Esophagus muscularis mucosa (tissue), 4 donors: Measurements from ENCODE around the gene NPFF. TPM values are rescaled to one million over a fixed set of nuclear protein-coding genes. Genes with fewer than 3 reads are reported as not detected.

Experiments
- DNase-seq: peaks from one replicate; pipeline ENCODE4 v3.0.0-alpha.2; 2017; ENCODE audit errors: extremely low spot score
- H3K27ac ChIP-seq, 4 donors: fragments of 200-600 bp; sonication (generic); replicated peaks in 1 of 4; 1 replicate in 3 of 4; 2 replicates in 1 of 4; pipeline ENCODE4 v1.5.1; 2016 to 2019; ENCODE audit warnings: mild to moderate bottlenecking in 1 of 4
- H3K27me3 ChIP-seq, 4 donors: fragments of 200-600 bp; sonication (generic); one replicate each; pipeline versions ENCODE4 v1.5.1 to v1.6.0; 2016 to 2019
- H3K36me3 ChIP-seq, 4 donors: fragments of 200-600 bp; sonication (generic); one replicate each; pipeline ENCODE4 v1.5.1; 2016 to 2019
- H3K4me1 ChIP-seq, 4 donors: fragments of 200-600 bp; sonication (generic); one replicate each; pipeline ENCODE4 v1.5.1; 2016 to 2019
- H3K4me3 ChIP-seq, 4 donors: fragments of 200-600 bp; sonication (generic); 1 replicate in 2 of 4; 2 replicates in 2 of 4; pipeline ENCODE4 v1.5.1; 2016 to 2019; ENCODE audit warnings: mild to moderate bottlenecking in 4 of 4, moderate library complexity in 1 of 4
- H3K9me3 ChIP-seq, 4 donors: fragments of 200-600 bp; sonication (generic); 1 replicate in 3 of 4; 2 replicates in 1 of 4; pipeline ENCODE4 v1.5.1; 2016 to 2019
- CTCF ChIP-seq, 3 experiments: fragments of 200-600 bp in 2 of 3; fragments of 450-650 bp in 1 of 3; sonication (generic) in 2 of 3; IDR thresholded peaks; one replicate each; pipeline ENCODE4 v1.5.1; 2017 to 2019; ENCODE audit warnings: antibody characterized with exemption in 3 of 3, mild to moderate bottlenecking in 2 of 3, moderate library complexity in 1 of 3
- EP300 ChIP-seq: sonication (generic); formaldehyde crosslinking; IDR thresholded peaks from one replicate; pipeline ENCODE4 v1.6.1; 2017; ENCODE audit warnings: antibody characterized with exemption
- POLR2A ChIP-seq: fragments of 450-650 bp; IDR thresholded peaks from one replicate; pipeline ENCODE4 v1.6.1; 2017; ENCODE audit warnings: antibody characterized with exemption, moderate library complexity, mild to moderate bottlenecking, low read depth
- POLR2AphosphoS5 ChIP-seq, 2 donors: sonication (generic); formaldehyde crosslinking; IDR thresholded peaks; one replicate each; pipeline ENCODE4 v1.6.1; 2017; ENCODE audit warnings: antibody characterized with exemption in 2 of 2
- WGBS: methylation state at CpG from one replicate; pipeline ENCODE4 v1.1.5; 2018; 5-methylcytosine and 5-hydroxymethylcytosine counted together
- intact Hi-C: fragments of 100-400 bp; cut with DNase I; formaldehyde crosslinking; loops from one replicate; pipeline ENCODE4 v1.15.1; 2023
- total RNA-seq, 4 donors: library from RNA; depleted of rRNA; stranded (reverse); fragments of >200 nt; gene quantifications; one replicate each; pipeline versions ENCODE4 v1.1.0 to v1.2.1, GENCODE V29; 2016

The NPFF gene
- total RNA-seq, 4 donors from 2014 or later: not detected

GRCh38 chr12:53497461-53497860, 9.8 kb downstream of the NPFF start:
- Histone ChIP-seq H3K36me3 (no peaks in the 10 kb centered on the region), H3K27ac (peak overlapping the region in 3 of 4 donors; percentile 53 to 97 (median 54)), H3K27me3 (no peaks in the 10 kb centered on the region), H3K4me3 (no peak overlapping the region), H3K9me3 (no peaks in the 10 kb centered on the region), H3K4me1 (peaks cover 42 to 79% (median 73%) of the 10 kb centered on the region in 4 donors)
- no peak for TF ChIP-seq POLR2A
- no peak for TF ChIP-seq EP300
- no peak for TF ChIP-seq POLR2AphosphoS5 (IDR thresholded peaks at IDR 0.05)
- 89% methylated on average over 3 of the region's 3 CpGs for WGBS
- DNase-seq: no peak
- intact Hi-C loops: no loop called here

DNA sequence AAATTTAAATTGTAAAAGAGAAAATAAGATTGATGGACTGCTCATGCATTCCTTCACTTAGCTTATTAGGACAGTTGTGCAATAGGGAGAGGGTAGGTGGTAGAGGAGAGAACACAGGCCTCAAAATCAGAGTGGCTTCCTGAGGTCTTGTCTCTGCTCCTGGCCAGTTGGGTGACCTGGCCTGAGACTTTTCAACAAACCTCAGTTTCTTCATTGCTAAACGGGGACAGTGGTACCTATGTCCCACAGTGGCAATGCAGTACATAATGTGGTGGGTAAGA, 10.6 kb downstream of the NPFF start:
- 100% methylated on average over 1 of the region's 1 CpG for WGBS
- Histone ChIP-seq H3K4me1 (peaks cover 34 to 79% (median 72%) of the 10 kb centered on the region in 4 donors), H3K9me3 (no peaks in the 10 kb centered on the region), H3K36me3 (no peaks in the 10 kb centered on the region), H3K27me3 (no peaks in the 10 kb centered on the region), H3K4me3 (peak overlapping the region in 2 of 4 donors; percentile 8 to 25), H3K27ac (peak overlapping the region; percentile 53 to 97 (median 54))
- intact Hi-C loops: no loop called here
- TF ChIP-seq POLR2AphosphoS5 (IDR thresholded peaks at IDR 0.05) (peak in 1 of 2 donors; percentile 35), CTCF (IDR thresholded peaks at IDR 0.05) (no peak)
- DNase-seq: no peak

GRCh38 chr12:53495903-53496751, 11.2 kb downstream of the NPFF start:
- H3K4me3 ChIP-seq: peak overlapping the region in 2 of 4 donors; percentile 8 to 25
- no peak for DNase-seq
- WGBS: 49% methylated on average over 5 of the region's 5 CpGs

GRCh38 chr12:53493610-53494391, 13.5 kb downstream of the NPFF start:
- peaks cover 28 to 63% (median 56%) of the 10 kb centered on the region in 4 donors for H3K4me1 ChIP-seq
- no peaks in the 10 kb centered on the region for H3K36me3 ChIP-seq
- WGBS: 43% methylated on average over 11 of the region's 11 CpGs
- DNase-seq: no peak
- H3K9me3 ChIP-seq: no peaks in the 10 kb centered on the region
- TF ChIP-seq POLR2A: no peak
- no peak for TF ChIP-seq EP300
- TF ChIP-seq CTCF (IDR thresholded peaks at IDR 0.05): no peak
- TF ChIP-seq POLR2AphosphoS5 (IDR thresholded peaks at IDR 0.05): no peak
- no peaks in the 10 kb centered on the region for H3K27me3 ChIP-seq
- H3K27ac ChIP-seq: peak overlapping the region; percentile 86 to 88 (median 86)
- H3K4me3 ChIP-seq: peak overlapping the region; percentile 67 to 75 (median 70)
- intact Hi-C loops: no loop called here

More at GRCh38 chr12:53495903-53496751, 11.2 kb downstream of the NPFF start:
- peak overlapping the region; percentile 53 to 97 (median 54) for H3K27ac ChIP-seq
- no peaks in the 10 kb centered on the region for H3K27me3 ChIP-seq
- peaks cover 32 to 79% (median 69%) of the 10 kb centered on the region in 4 donors for H3K4me1 ChIP-seq
- H3K9me3 ChIP-seq: no peaks in the 10 kb centered on the region
- TF ChIP-seq POLR2AphosphoS5 (IDR thresholded peaks at IDR 0.05) (peak; percentile 8 to 60), POLR2A (no peak)
- H3K36me3 ChIP-seq: no peaks in the 10 kb centered on the region
- intact Hi-C loops: no loop called here

DNA sequence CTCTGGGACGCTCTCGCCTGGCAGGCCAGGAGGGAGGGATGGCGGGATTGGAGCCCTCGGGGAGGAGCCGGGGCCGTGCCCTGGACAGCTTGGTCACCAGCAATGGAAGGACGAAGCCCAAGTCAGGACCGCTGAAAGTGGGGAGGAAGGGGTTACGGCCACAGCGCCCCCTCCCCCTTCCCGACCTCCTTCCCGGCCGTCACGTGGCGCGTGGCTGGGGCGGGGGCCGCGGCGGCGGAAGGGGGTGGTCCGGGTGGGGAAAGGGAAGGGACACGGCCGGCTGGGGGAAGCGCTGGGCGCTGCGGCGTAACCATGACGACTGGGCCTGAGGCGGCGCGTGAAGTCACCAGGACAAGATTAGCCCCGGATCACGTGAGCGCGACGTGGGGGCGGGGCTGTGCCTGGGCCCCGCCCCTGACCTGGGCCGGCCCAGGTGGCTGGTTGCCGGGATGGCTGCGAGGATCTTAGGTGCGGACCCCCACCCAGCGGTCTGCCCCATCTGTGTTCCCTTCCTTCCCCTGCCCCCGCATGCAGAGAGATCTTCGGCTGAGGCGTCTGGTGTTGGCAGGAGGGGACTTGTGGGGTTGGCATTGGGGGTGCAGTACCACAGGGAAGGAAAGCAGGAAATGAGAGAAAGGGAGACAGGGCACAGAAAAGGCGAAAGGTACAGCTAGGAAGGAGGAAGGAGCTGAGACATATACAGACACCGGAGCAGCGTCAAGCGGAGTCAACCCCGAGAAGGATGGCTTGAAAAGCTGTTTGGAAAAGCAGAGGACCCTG, 14.3 kb downstream of the NPFF start:
- Histone ChIP-seq H3K27me3 (no peaks in the 10 kb centered on the region), H3K27ac (peak overlapping the region; percentile 86 to 88 (median 86)), H3K4me3 (peak overlapping the region; percentile 67 to 75 (median 70)), H3K9me3 (no peaks in the 10 kb centered on the region), H3K4me1 (peaks cover 23 to 55% (median 48%) of the 10 kb centered on the region in 4 donors), H3K36me3 (peaks cover 0 to 3% (median 2%) of the 10 kb centered on the region in 4 donors)
- TF ChIP-seq CTCF (IDR thresholded peaks at IDR 0.05) (no peak), EP300 (peak; percentile 18), POLR2AphosphoS5 (IDR thresholded peaks at IDR 0.05) (peak; percentile 70 to 80)
- intact Hi-C loops: no loop called here
- 2% methylated on average over 12 of the region's 52 CpGs for WGBS
- DNase-seq: peak; percentile 99
